GM04503 (cell line): ENCODE data around the gene VSTM2B.

Source experiments
- DNase-seq: peaks from one replicate; pipeline ENCODE4 v3.0.0-alpha.2; 2012; ENCODE audit warnings: low read depth

The VSTM2B gene

GRCh38 chr19:29495901-29496441, 29.8 kb upstream of the VSTM2B start:
- DNase-seq, result no peak

- DNase-seq, result no peak
Observed at GRCh38 chr19:29497241-29497640, 28.6 kb upstream of the VSTM2B start.

GRCh38 chr19:29497686-29498436, 27.9 kb upstream of the VSTM2B start:
- DNase-seq, result no peak

- DNase-seq, result no peak
Observed at GRCh38 chr19:29499261-29499920, 26.4 kb upstream of the VSTM2B start.

- DNase-seq, result no peak
Observed at GRCh38 chr19:29499921-29500590, 25.7 kb upstream of the VSTM2B start.

- DNase-seq, result no peak
Observed at GRCh38 chr19:29501816-29502580, 23.8 kb upstream of the VSTM2B start.

GRCh38 chr19:29502581-29502850, 23.3 kb upstream of the VSTM2B start:
- no peak for DNase-seq

- no peak for DNase-seq
Observed at GRCh38 chr19:29503140-29503758, 22.5 kb upstream of the VSTM2B start.

- no peak for DNase-seq
Observed at GRCh38 chr19:29503785-29504184, 22.0 kb upstream of the VSTM2B start.

GRCh38 chr19:29504454-29504853, 21.3 kb upstream of the VSTM2B start:
- no peak for DNase-seq

- no peak for DNase-seq
Observed at GRCh38 chr19:29505097-29505824, 20.5 kb upstream of the VSTM2B start.

- DNase-seq, result no peak
Observed at GRCh38 chr19:29506619-29506911, 19.2 kb upstream of the VSTM2B start.

- no peak for DNase-seq
Observed at GRCh38 chr19:29507081-29507860, 18.5 kb upstream of the VSTM2B start.

- no peak for DNase-seq
Observed at GRCh38 chr19:29508181-29508580, 17.6 kb upstream of the VSTM2B start.

GRCh38 chr19:29509456-29509855, 16.3 kb upstream of the VSTM2B start:
- DNase-seq, result no peak

GRCh38 chr19:29510701-29511265, 15.0 kb upstream of the VSTM2B start:
- DNase-seq, result no peak

- DNase-seq, result no peak
Observed at GRCh38 chr19:29511768-29512167, 14.0 kb upstream of the VSTM2B start.

GRCh38 chr19:29512748-29513147, 13.0 kb upstream of the VSTM2B start:
- DNase-seq, result no peak

GRCh38 chr19:29514525-29515232, 11.1 kb upstream of the VSTM2B start:
- no peak for DNase-seq

GRCh38 chr19:29515233-29515619, 10.6 kb upstream of the VSTM2B start:
- DNase-seq, result no peak
